Ishikawa (cell line): Measurements from ENCODE around the gene BBS9.

Source experiments
- CEBPB ChIP-seq: IDR thresholded peaks from 2 replicates; pipeline ENCODE4 v1.6.1; 2012
- CREB1 ChIP-seq: IDR thresholded peaks from 2 replicates; pipeline ENCODE4 v1.6.1; 2012; ENCODE audit warnings: low read depth
- EGR1 ChIP-seq: IDR thresholded peaks from 2 replicates; pipeline ENCODE4 v1.6.1; 2012
- EP300 ChIP-seq: IDR thresholded peaks from 2 replicates; pipeline ENCODE4 v1.6.1; 2012; ENCODE audit warnings: borderline replicate concordance
- FOXM1 ChIP-seq: IDR thresholded peaks from 2 replicates; pipeline ENCODE4 v1.6.1; 2012; ENCODE audit warnings: low read depth, borderline replicate concordance
- RAD21 ChIP-seq: IDR thresholded peaks from 2 replicates; pipeline ENCODE4 v1.6.1; 2012; ENCODE audit warnings: low read depth
- TAF1 ChIP-seq: IDR thresholded peaks from 2 replicates; pipeline ENCODE4 v1.6.1; 2012; ENCODE audit warnings: low read depth, mild to moderate bottlenecking
- TCF12 ChIP-seq: IDR thresholded peaks from 2 replicates; pipeline ENCODE4 v1.6.1; 2012; ENCODE audit warnings: low read depth
- TF ChIP-seq, protein P1 (sequence below): IDR thresholded peaks from 2 replicates; pipeline ENCODE4 v1.6.1; 2012

DNA sequence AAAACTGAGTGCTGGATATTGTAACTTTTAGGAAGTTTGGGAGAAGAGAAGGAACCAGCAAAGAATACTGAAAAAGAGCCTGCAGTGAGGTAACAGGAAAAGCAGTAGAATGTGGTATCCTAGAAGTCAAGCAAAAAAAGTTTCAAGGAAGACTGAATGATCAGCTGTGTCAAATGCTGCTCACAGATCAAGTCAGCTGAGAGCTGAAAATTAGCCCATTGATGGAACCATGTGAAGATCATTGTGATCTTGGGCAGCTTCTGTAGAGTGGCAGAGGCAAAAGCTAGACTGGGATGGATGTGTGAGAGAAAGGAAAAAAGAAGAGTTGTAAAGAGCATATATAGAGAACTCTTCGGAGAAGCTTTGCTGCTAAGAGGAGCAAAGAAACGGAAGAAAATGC is 460.5 kb downstream of the BBS9 start:
- TF ChIP-seq EP300 (no peak), CREB1 (no peak), RAD21 (no peak), EGR1 (no peak), CEBPB (no peak), TAF1 (no peak), FOXM1 (no peak), TCF12 (no peak)
- TF ChIP-seq, protein P1, sequence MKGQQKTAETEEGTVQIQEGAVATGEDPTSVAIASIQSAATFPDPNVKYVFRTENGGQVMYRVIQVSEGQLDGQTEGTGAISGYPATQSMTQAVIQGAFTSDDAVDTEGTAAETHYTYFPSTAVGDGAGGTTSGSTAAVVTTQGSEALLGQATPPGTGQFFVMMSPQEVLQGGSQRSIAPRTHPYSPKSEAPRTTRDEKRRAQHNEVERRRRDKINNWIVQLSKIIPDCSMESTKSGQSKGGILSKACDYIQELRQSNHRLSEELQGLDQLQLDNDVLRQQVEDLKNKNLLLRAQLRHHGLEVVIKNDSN = no peak
